Neural progenitor cell (in vitro differentiated cells): ENCODE data around the gene TUT1. TPM values are rescaled to one million over a fixed set of nuclear protein-coding genes. Genes with fewer than 3 reads are reported as not detected.

Experiments
- DNase-seq: peaks from one replicate; pipeline ENCODE4 v3.0.0-alpha.2; 2016; ENCODE audit warnings: low spot score
- H2AFZ ChIP-seq: fragments of 200-600 bp; sonication (generic); replicated peaks from 2 replicates; pipeline ENCODE4 v1.6.1; 2016; ENCODE audit warnings: antibody characterized with exemption
- H3F3A ChIP-seq: fragments of 200-600 bp; sonication (generic); 2 replicates; pipeline ENCODE4 v1.6.1; 2016; ENCODE audit warnings: antibody characterized with exemption, low read depth
- H3K27ac ChIP-seq: fragments of 200-600 bp; sonication (generic); 2 replicates; pipeline ENCODE4 v1.5.1; 2016; ENCODE audit warnings: mild to moderate bottlenecking
- H3K27me3 ChIP-seq: fragments of 200-600 bp; sonication (generic); 2 replicates; pipeline ENCODE4 v1.6.1; 2016; ENCODE audit warnings: mild to moderate bottlenecking, moderate library complexity
- H3K36me3 ChIP-seq: fragments of 200-600 bp; sonication (generic); 2 replicates; pipeline ENCODE4 v1.5.1; 2016
- H3K4me1 ChIP-seq: fragments of 200-600 bp; sonication (generic); 2 replicates; pipeline ENCODE4 v1.6.1; 2016; ENCODE audit warnings: mixed run types
- H3K4me2 ChIP-seq: fragments of 200-600 bp; sonication (generic); 2 replicates; pipeline ENCODE4 v1.6.1; 2016
- H3K4me3 ChIP-seq: fragments of 200-600 bp; sonication (generic); 2 replicates; pipeline ENCODE4 v1.5.1; 2016
- H3K79me2 ChIP-seq: fragments of 200-600 bp; sonication (generic); 2 replicates; pipeline ENCODE4 v1.6.1; 2016; ENCODE audit warnings: low read depth
- H3K9ac ChIP-seq: fragments of 200-600 bp; sonication (generic); 2 replicates; pipeline ENCODE4 v1.6.1; 2016
- H3K9me3 ChIP-seq: fragments of 200-600 bp; sonication (generic); 2 replicates; pipeline ENCODE4 v1.5.1; 2016; ENCODE audit warnings: low read depth
- H4K20me1 ChIP-seq: fragments of 200-600 bp; sonication (generic); 2 replicates; pipeline ENCODE4 v1.6.1; 2016; ENCODE audit warnings: low read depth
- H3K27ac Mint-ChIP-seq: 3 replicates; pipeline ENCODE4 v1.8.0; 2021; ENCODE audit warnings: mixed read lengths
- H3K27me3 Mint-ChIP-seq: 2 replicates; pipeline ENCODE4 v1.8.0; 2022; ENCODE audit warnings: low read depth, mild to moderate bottlenecking, inconsistent platforms, moderate library complexity, mixed read lengths; ENCODE audit not compliant: insufficient read depth
- H3K36me3 Mint-ChIP-seq: 3 replicates; pipeline ENCODE4 v1.8.0; 2021; ENCODE audit warnings: mixed read lengths
- H3K4me1 Mint-ChIP-seq: 3 replicates; pipeline ENCODE4 v1.8.0; 2021; ENCODE audit warnings: mixed read lengths
- H3K4me3 Mint-ChIP-seq: 3 replicates; pipeline ENCODE4 v1.8.0; 2021; ENCODE audit warnings: mild to moderate bottlenecking, moderate library complexity, mixed read lengths
- H3K9me3 Mint-ChIP-seq: 3 replicates; pipeline ENCODE4 v1.8.0; 2020; ENCODE audit warnings: mixed read lengths
- CTCF ChIP-seq: fragments of 200-600 bp; sonication (generic); IDR thresholded peaks from 2 replicates; pipeline ENCODE4 v1.5.1; 2017; ENCODE audit warnings: antibody characterized with exemption, mild to moderate bottlenecking
- EZH2 ChIP-seq: fragments of 200-600 bp; sonication (generic); IDR thresholded peaks from 2 replicates; pipeline ENCODE4 v1.6.1; 2017; ENCODE audit warnings: antibody characterized with exemption, mild to moderate bottlenecking, moderate library complexity
- EZH2phosphoT487 ChIP-seq: fragments of 200-600 bp; sonication (generic); IDR thresholded peaks from 2 replicates; pipeline ENCODE4 v1.6.1; 2017; ENCODE audit warnings: antibody characterized with exemption
- microRNA-seq: library from miRNA; unstranded; fragments of <30 nt; microRNA quantifications from one replicate; pipeline ENCODE4, GENCODE V29; 2016
- small RNA-seq: library from RNA; depleted of rRNA; stranded (forward); fragments of <200 nt; gene quantifications from one replicate; pipeline ENCODE3, GENCODE V24; 2015
- total RNA-seq: library from RNA; depleted of rRNA; stranded (reverse); fragments of >200 nt; gene quantifications from 2 replicates; pipeline ENCODE4 v1.2.3, GENCODE V29; 2015; ENCODE audit warnings: low replicate concordance

The TUT1 gene
- total RNA-seq, 1 donor from 2014 or later = 4.8 TPM

DNA sequence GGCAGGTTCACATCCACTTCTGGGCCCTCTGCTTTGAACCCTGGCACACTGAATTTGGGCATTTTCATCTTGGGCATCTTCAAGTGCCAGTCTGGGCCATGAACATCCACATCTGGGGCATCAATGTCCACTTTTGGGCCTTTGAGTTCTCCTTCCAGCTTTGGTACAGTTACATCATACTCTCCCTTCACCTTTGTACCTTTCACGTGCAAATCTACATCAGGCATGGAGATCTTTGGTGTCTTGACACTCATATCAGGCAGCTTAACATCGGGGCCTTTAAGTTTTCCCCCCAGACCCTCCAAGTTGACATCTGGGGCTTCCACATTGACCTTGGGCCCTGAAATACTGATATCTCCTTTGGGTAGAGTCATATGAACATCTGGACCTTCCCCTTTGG is 59.2 kb downstream of the TUT1 start:
- H4K20me1 ChIP-seq = no peaks in the 10 kb centered on the region
- H3K9me3 Mint-ChIP-seq = peaks cover 7% of the 10 kb centered on the region

More for the DNA sequence above, 59.2 kb downstream of the TUT1 start:
- H3K9ac ChIP-seq = no peak overlapping the region
- H3K4me2 ChIP-seq = no peak overlapping the region
- no peak overlapping the region for H3K27ac Mint-ChIP-seq
- H3K27me3 ChIP-seq = no peaks in the 10 kb centered on the region
- H3K9me3 ChIP-seq = no peaks in the 10 kb centered on the region
- no peak overlapping the region for H3K4me3 Mint-ChIP-seq
- H3K27ac ChIP-seq = no peak overlapping the region
- no peak for TF ChIP-seq EZH2
- no peak for TF ChIP-seq EZH2phosphoT487
- no peak for TF ChIP-seq CTCF
- H3F3A ChIP-seq = no peaks in the 10 kb centered on the region
- DNase-seq = no peak
- H2AFZ ChIP-seq = no peak overlapping the region
- H3K4me3 ChIP-seq = no peak overlapping the region
- H3K4me1 Mint-ChIP-seq = peaks cover 4% of the 10 kb centered on the region
- no peaks in the 10 kb centered on the region for H3K79me2 ChIP-seq
- H3K36me3 Mint-ChIP-seq = peaks cover 60% of the 10 kb centered on the region
- no peaks in the 10 kb centered on the region for H3K4me1 ChIP-seq
- H3K27me3 Mint-ChIP-seq = peaks cover 6% of the 10 kb centered on the region
- H3K36me3 ChIP-seq = no peaks in the 10 kb centered on the region

Small RNA genes lying within 50 kb of the gene (microRNA-seq; reads per million reads assigned to microRNA genes)
- 1.1 reads per million for gene MIR6747

Small RNA genes lying within 50 kb of the gene (small RNA-seq; reads per million reads assigned to genes)
- not detected for gene AP001458.1
- gene EEF1G = not detected
- 0.18 reads per million for gene MIR6747

Other genes starting within 250 kb of the TUT1 start
- not detected in 2 replicates for gene SCGB1A1, start 172.5 kb downstream of the TUT1 start, total RNA-seq
- 14.9 and 15.0 TPM in 2 replicates for gene AHNAK, start 44.7 kb downstream of the TUT1 start, total RNA-seq
- 2,358 and 3,183 TPM in 2 replicates for gene EEF1G, start 17.6 kb downstream of the TUT1 start, total RNA-seq
- gene MTA2, start 10.3 kb upstream of the TUT1 start, total RNA-seq = 108 and 135 TPM in 2 replicates
- gene EML3, start 21.3 kb upstream of the TUT1 start, total RNA-seq = 4.0 and 26.6 TPM in 2 replicates
- gene ROM1, start 21.7 kb upstream of the TUT1 start, total RNA-seq = 2.2 TPM in 1 of 2 replicates, not detected in the other
- gene B3GAT3, start 30.5 kb upstream of the TUT1 start, total RNA-seq = 21.2 and 44.0 TPM in 2 replicates
- 202 and 292 TPM in 2 replicates for gene GANAB, start 55.1 kb upstream of the TUT1 start, total RNA-seq
- gene INTS5, start 61.8 kb upstream of the TUT1 start, total RNA-seq = 7.8 and 21.3 TPM in 2 replicates
- gene C11orf98, start 73.7 kb upstream of the TUT1 start, total RNA-seq = 51.5 and 73.3 TPM in 2 replicates
- gene CSKMT, start 73.8 kb upstream of the TUT1 start, total RNA-seq = 4.3 and 6.7 TPM in 2 replicates
- gene UQCC3, start 80.2 kb upstream of the TUT1 start, total RNA-seq = 5.7 and 11.7 TPM in 2 replicates
- 3.4 and 4.0 TPM in 2 replicates for gene LBHD1, start 80.7 kb upstream of the TUT1 start, total RNA-seq
- gene UBXN1, start 87.5 kb upstream of the TUT1 start, total RNA-seq = 60.7 and 129 TPM in 2 replicates
- gene LRRN4CL, start 98.0 kb upstream of the TUT1 start, total RNA-seq = 0.40 TPM in 1 of 2 replicates, not detected in the other
- gene BSCL2, start 115.9 kb upstream of the TUT1 start, total RNA-seq = 34.6 and 63.1 TPM in 2 replicates
- 2.0 TPM in 1 of 2 replicates, not detected in the other for gene GNG3, start 116.2 kb upstream of the TUT1 start, total RNA-seq
- 30.9 and 32.5 TPM in 2 replicates for gene HNRNPUL2, start 135.9 kb upstream of the TUT1 start, total RNA-seq
- 55.7 and 78.4 TPM in 2 replicates for gene TTC9C, start 137.0 kb upstream of the TUT1 start, total RNA-seq
- gene ZBTB3, start 162.6 kb upstream of the TUT1 start, total RNA-seq = 9.2 and 22.8 TPM in 2 replicates
- gene POLR2G, start 170.1 kb upstream of the TUT1 start, total RNA-seq = 88.7 and 117 TPM in 2 replicates
- gene TAF6L, start 179.9 kb upstream of the TUT1 start, total RNA-seq = 28.9 and 39.9 TPM in 2 replicates
- 24.5 and 40.4 TPM in 2 replicates for gene TMEM179B, start 195.9 kb upstream of the TUT1 start, total RNA-seq
- 9.9 and 38.9 TPM in 2 replicates for gene TMEM223, start 200.5 kb upstream of the TUT1 start, total RNA-seq
- gene NXF1, start 213.9 kb upstream of the TUT1 start, total RNA-seq = 23.6 and 36.5 TPM in 2 replicates
- 30.2 and 32.9 TPM in 2 replicates for gene STX5, start 240.5 kb upstream of the TUT1 start, total RNA-seq
- not detected in 2 replicates for gene TEX54, start 241.3 kb upstream of the TUT1 start, total RNA-seq
- gene WDR74, start 248.1 kb upstream of the TUT1 start, total RNA-seq = 40.0 and 47.4 TPM in 2 replicates